ENCODE data around the gene HABP4.

The HABP4 gene

DNA sequence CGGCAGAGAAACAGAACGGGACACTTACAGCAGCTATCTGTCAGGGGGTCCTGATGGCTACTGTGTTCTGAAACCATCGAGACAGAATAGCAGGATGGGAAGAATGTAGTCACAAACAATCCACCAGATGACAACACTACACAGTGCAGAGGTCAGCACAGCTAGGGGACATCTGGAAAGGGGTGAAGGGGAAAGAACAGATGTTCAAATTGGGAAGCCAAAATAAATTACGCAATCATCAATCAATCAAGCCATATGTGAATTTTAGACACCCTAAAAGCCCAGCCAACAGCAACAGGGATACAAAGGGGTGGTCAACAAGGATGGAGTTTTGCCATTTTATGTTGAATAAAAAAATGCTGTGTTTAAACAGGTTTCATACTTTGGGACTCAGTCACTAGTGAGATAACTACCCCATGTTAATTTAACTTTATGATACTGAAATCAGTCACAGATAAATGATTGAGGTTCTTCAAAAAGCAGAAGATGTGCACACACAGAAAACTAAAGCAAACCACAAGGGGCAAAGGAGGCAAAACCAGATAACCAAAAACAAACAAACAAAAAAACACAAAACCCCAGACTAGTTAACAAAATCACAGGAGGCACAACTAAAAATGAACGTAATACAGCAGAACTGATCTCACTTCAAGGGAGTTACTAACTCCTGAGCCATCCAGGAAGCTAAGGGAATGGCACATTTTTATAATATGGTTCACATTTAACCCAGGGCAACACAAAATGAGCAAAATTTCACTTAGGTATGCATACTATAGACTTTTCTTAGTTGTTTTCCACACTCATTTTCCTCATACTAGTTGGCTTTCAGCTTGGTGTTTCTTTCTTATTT, 65.9 kb downstream of the HABP4 start:
- DNase-seq, result no peak

- no peak for DNase-seq
Observed at GRCh38 chr9:96519095-96519494, 69.1 kb downstream of the HABP4 start.

- no peak for DNase-seq
Observed at GRCh38 chr9:96519787-96520186, 69.8 kb downstream of the HABP4 start.

DNA sequence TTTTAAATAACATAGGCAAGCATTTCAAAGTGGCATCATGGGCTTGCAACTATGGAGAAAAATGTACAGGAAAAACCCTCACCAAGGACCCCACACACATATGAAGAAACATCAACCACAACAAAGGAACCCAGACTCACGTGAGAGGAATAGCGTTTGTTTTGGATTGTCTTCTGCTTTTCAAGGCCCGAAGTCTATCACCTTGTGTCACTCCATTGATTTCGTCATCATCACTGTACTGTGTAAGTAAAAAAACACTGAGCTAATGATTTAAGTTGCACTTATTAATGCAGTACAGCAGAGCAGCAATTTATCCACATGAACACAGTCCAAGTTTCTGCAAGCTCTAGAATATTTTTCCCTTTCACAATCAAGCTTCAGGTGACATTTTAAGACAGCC, 72.4 kb downstream of the HABP4 start:
- DNase-seq, result no peak

- DNase-seq, result no peak
Observed at GRCh38 chr9:96523374-96523773, 73.4 kb downstream of the HABP4 start.

GRCh38 chr9:96524045-96524444, 74.1 kb downstream of the HABP4 start:
- no peak for DNase-seq

- no peak for DNase-seq
Observed at GRCh38 chr9:96524764-96525163, 74.8 kb downstream of the HABP4 start.

DNA sequence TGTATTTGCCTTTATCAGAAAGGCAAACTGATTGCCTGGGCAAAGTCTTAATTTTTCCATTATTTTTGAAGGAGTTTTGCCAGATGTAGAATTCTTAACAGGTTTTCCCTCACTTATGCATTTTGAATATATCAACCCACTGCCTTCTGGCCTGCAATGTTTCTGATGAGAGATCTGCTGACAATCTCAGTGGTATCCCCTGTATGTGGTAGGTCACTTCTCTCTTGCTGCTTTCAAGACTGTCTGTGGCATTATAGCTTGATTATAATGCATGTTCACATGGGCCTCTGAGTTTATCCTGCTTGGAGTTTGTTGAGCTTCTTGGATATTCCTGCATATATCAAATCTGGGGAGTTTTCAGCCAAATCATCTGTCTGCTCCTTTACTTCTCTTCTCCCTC, 82.2 kb downstream of the HABP4 start:
- no peak for DNase-seq

DNA sequence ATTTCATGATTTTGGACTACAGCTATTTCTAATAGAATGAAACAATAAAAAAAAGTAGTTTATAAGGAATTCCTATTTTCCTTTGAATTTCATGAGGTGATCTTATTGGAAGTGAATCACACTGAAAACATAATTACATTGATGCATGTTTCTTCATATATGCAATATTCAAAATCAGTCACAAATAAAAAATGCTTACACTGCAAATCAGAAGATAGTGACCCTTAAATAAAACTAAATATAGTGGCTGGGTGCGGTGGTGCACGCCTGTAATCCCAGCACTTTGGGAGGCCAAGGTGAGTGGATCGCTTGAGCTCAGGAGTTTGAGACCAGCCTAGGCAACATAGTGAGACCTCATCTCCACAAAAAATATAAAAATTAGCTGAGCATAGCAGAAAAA, 90.1 kb downstream of the HABP4 start:
- no peak for DNase-seq
